VCaP (cell line): ENCODE results near the gene C1QTNF1.

Experiments used
- H3K27ac ChIP-seq: fragments of 450-650 bp; 2 replicates; pipeline ENCODE4 v1.5.1; 2017
- TF ChIP-seq, protein P1 (sequence below): fragments of 450-650 bp; conservative IDR thresholded peaks from 2 replicates; pipeline ENCODE4 v1.5.1; 2017; ENCODE audit warnings: mild to moderate bottlenecking, moderate library complexity

The C1QTNF1 gene

DNA sequence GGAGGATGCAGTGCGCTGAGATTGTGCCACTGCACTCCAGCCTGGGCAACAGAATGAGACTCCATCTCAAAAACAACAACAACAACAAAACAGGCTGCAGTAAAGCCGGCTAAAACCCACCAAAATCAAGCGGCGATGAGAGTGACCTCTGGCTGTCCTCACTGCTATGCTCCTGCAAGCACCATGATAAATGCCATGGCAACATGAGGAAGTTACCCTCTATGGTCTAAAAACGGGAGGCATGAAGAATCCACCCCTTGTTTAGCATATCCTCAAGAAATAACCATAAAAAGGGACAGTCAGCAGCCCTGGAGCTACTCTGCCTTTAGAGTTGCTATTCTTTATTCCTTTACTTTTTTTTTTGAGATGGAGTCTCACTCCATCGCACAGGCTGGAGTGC lies 35.8 kb upstream of the C1QTNF1 start:
- TF ChIP-seq, protein P1, sequence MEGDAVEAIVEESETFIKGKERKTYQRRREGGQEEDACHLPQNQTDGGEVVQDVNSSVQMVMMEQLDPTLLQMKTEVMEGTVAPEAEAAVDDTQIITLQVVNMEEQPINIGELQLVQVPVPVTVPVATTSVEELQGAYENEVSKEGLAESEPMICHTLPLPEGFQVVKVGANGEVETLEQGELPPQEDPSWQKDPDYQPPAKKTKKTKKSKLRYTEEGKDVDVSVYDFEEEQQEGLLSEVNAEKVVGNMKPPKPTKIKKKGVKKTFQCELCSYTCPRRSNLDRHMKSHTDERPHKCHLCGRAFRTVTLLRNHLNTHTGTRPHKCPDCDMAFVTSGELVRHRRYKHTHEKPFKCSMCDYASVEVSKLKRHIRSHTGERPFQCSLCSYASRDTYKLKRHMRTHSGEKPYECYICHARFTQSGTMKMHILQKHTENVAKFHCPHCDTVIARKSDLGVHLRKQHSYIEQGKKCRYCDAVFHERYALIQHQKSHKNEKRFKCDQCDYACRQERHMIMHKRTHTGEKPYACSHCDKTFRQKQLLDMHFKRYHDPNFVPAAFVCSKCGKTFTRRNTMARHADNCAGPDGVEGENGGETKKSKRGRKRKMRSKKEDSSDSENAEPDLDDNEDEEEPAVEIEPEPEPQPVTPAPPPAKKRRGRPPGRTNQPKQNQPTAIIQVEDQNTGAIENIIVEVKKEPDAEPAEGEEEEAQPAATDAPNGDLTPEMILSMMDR = no peak
- peak overlapping the region; percentile 81 for H3K27ac ChIP-seq

DNA sequence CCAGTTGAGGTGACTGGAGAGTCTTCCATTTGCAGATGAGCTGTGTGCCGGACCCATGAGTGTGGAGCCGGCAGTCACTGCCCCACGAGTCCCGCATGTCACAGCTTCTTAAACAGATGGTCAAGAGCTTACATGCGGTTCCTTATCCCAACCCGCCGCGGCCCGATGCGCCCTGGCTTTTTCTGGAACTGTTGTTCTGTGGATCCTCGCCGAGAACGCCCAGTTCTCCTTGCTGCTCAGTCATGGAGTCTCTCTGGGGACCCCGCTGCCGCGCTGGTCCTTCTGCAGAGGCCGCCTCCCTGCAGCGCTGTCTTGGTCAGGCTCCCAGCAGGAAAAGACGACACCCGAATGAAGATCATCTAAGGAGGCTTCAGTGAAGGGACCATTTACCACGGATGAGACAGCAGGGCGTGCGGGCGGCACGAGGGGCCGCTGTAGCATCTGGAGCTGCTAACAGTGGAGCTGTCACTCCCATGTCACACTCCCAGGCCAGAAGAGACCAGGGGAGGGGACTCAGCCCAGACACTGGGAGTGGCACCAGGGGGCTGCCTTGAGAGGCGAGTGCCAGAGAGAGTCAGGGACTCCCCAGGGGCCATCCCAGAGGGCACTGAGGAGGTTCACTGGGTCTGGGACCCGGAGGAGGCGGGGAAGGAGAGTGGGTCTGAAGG lies 33.5 kb upstream of the C1QTNF1 start:
- H3K27ac ChIP-seq = no peak overlapping the region
- TF ChIP-seq, protein P1 = no peak

DNA sequence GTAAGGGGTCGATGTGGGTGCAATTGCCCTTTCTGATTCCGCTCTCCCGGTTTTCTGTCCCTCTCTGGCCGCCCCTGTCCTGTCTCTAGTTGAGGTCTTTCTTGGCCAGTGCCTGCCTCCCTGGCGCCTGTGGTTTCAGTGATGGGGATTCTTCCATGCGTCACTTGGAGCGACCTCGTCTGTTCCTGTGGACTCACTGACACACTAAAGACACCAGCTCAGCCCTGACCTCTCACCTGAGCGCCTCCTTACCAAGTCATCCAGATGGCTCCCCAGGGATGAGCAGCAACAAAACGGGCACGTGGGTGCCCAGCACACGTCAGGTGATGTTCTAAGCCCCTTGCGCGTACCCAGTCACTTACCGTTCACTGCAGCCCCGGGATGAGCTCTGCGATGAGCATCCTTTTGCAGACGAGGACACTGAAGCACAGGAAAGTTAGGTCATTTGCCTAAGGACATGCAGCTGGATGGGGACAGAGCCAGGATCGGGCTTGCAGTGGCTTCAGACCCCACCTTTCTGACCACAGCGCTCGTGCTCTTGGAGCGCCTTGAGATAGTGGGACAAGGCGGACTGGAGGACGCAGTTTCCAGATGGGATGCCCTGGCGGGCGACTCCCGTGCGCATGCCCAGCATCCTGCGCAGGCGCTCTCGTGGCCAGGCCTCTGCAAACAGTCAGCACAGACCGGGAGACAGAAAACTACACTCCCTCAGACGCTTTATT lies 32.8 kb upstream of the C1QTNF1 start:
- TF ChIP-seq, protein P1 = no peak
- no peak overlapping the region for H3K27ac ChIP-seq

DNA sequence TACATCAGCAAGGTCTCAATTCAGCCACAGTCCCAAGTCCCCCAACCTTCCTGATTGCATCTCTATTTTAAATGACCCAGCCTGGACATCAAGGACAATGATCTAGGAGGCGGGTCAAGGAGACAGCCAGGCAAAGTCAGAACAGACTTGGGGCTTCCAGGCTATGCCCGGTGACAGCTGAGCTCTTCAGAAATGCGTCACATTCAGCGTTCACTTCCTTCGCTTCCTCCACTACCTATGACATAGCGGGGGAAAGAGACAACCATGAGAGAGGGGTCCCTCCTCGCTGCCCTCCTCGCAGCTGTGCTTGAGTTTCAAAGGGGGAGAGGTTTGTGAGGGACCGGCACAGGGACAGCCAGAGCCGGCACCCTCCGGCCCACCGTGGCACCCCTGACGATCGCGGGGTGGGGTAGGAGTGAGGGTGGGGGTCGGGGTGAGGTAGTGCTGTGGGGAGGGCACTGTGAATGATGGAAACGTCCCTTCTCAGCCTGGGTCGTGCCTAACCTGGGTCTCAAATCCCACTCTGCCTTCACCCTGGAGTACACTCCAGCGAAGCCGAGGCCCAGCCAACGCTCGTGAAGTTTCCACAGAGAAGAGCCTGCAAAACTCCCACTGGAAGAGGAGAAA lies 31.9 kb upstream of the C1QTNF1 start:
- peak overlapping the region; percentile 90 for H3K27ac ChIP-seq
- TF ChIP-seq, protein P1 = no peak

DNA sequence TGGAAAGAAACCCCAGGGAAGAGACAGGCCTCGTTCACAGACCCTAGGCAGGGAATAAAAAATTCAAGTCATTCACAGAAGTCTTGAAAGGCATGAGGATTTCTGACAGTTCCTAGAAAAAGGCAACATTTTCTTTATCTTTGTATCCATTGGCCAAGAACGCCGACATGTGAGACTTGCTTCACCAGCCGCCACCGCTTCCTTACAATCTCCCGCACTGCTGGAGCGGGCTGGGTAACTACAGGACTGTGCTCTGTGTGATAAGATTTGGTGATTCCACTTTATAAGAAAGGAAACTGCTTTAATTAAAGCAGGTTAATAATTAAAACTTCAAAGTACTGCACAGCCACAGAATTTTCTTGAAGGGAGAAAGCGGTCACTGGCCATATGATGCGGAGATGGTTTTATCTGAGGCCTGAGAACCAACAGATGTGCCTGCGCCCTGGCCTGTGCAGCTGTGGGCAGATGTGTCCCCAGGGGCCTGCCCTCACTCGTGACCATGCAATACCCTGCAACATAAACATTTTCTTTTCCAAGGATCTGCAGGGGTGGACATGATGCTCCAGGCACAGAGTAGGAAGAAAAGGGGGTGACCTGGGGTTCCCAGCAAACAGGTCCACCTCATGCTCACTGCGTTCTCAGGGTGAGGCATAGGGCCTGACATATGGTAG lies 31.3 kb upstream of the C1QTNF1 start:
- TF ChIP-seq, protein P1 = no peak
- peak overlapping the region; percentile 90 for H3K27ac ChIP-seq

DNA sequence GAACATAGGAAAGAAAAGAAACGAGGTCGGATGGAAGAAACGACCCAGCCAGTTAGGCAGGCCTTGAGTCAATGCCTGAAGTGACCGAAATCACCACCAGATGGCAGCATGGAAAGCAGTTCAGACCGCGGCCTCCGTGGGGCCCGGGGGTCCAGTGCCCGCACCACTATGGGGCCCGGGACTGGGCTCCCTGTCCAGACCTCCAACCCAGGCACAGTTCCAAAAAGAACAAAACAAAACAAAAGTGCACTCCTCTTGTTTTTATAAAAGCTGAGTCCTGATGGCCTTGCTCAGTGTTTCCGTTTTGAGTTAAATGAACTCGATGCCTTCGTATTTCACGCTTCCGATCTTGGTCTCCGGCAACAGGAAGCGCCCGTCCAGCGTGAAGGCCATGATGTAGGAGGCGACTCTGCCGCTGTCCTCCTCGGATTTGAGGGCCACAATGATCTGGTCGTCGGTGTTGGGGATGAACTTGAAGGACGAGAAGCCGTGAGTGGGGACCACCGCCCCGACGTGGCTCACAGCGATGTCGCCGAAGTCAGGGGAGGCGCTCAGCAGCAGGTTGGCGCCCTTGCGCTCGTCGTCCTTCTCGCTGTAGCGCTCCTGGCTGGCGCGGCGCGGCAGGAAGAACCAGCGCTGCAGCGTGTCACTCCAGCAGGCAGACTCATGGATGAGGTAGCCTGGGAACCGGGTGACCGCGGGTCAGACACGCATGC lies 30.6 kb upstream of the C1QTNF1 start:
- peak overlapping the region; percentile 90 for H3K27ac ChIP-seq
- TF ChIP-seq, protein P1 = peak; percentile 93
